Measurements from ENCODE around the gene PIK3C2A.

PIK3C2A gene

DNA sequence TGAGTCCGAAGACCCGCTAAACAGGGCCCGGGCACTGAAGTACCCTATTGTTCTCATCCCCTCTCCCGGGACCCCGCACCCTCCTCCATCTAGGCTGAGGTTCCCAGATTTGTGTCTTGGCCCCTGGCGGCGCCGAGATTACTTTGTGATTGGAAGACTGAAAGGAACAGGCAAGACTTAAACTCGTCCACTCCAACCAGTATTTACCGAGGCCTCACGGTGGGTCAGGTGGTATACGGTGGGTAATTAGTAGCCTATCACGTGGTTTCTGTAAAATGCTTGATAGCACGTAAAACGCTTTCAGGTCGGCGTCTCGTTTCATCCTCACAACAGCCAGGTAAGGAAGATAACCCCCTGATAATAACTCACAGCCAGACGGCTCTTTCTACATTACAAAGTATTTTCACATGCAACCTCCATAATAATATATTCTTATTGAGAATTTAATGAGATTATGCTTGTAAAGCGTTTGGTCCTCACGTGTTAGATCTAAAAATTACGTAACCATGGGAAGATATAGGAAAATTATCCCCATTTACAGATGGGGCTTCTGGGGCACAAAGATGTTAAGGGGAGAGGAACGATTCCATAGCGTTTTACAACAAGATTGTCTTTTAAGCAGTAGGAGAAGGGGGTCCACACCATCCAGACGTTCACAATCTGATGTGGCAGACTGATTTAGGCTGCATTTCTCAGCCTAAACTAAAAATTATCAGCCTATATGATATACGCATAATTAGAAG is 642 bp upstream of the PIK3C2A start:
- peak; percentile 81 to 84 for DNase-seq

GRCh38 chr11:17206463-17206862 is 1.3 kb downstream of the PIK3C2A start:
- no peak for DNase-seq

GRCh38 chr11:17197431-17197898 is 10.3 kb downstream of the PIK3C2A start:
- no peak for DNase-seq

DNA sequence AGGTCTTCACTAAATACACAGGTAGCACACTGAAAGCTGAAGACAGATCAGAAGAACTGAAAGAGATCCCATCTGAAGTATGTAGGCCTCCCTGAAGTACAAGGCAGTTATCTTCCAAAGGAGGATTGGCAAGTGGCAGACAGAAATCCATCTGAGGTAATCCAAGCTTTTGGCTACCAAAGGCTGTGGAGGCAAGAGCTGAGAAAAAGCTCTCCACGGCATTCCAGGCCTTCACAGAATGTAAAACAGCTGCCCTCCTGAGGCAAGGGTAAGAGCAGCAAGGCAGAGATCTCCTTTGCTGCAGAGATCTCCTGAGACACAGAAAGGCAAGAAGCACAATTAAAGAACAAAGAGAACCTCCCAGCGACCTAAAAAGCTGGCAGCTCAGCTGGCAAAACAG is 19.1 kb downstream of the PIK3C2A start:
- no peak for DNase-seq

DNA sequence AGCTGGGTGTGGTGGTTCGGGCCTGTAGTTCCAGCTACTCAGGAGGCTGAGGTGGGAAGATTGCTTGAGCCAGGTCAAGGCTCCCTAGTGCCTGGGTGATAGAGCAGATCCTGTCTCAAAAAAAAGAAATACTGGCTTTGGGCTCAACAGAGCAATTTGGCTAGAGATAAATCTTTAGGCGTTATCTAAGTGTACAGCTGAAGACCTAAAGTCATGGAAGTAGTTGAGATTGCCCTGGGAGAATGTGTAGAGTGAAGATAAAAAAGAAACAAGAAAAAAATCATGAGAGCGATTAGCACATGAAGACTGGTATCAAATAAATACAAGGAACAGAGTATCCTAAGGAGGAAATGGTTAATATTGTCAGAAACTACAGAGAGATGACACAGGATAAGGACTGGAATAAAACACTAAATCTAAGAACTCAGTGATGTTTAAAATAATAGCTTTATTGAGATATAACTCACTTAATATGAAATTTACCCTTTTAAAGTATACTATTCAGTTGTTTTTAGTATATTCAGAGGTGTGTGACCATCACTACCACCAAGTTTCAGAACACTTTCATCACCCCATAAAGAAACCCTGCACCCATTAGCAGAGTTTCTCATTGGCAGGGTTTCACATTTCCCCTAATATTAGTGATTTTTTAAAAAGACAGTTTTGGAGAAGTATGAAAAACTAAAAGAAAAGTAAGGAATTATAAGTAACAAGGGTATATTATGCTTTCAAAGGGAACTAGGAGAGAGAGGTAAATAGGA is 20.7 kb downstream of the PIK3C2A start:
- no peak for DNase-seq

DNA sequence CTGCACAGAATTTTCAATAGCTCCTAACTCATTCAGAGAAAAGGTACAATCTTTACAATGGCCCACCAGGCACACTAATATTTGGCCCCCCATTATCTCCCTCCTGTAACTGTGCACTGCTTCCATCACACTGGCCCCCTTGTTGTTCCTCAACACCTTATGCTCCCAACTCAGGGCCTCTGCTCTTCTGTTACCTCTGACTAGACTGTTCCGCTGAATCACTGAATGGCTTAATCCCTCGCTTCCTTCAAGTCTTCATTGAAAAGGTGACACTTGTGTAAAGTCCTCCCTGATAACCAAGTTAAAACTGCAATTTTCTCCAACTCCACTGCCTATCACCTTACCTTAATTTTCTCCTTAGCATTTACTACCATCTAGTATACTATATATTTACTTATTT is 21.8 kb downstream of the PIK3C2A start:
- DNase-seq = no peak

- DNase-seq = no peak
Measured at GRCh38 chr11:17184882-17185587, 22.8 kb downstream of the PIK3C2A start.

DNA sequence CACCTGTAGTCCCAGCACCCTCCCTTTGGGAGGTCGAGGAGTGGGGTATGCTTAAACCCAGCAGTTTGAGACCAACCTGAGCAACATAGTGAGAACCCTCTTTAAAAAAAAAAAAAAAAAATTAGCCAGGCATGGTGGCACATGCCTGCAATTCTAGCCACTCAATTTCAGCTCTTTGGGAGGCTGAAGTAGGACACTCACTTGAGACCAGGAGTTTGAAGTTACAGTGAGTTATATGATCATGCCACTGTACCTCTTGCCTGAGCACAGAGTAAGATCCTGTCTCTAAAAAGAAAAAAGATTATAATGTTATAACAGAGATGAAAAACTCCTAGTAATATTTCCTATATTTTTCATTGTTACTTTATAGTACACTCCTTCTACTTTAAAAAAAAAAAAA is 23.9 kb downstream of the PIK3C2A start:
- DNase-seq = no peak

GRCh38 chr11:17179970-17180369 is 27.8 kb downstream of the PIK3C2A start:
- no peak for DNase-seq

DNA sequence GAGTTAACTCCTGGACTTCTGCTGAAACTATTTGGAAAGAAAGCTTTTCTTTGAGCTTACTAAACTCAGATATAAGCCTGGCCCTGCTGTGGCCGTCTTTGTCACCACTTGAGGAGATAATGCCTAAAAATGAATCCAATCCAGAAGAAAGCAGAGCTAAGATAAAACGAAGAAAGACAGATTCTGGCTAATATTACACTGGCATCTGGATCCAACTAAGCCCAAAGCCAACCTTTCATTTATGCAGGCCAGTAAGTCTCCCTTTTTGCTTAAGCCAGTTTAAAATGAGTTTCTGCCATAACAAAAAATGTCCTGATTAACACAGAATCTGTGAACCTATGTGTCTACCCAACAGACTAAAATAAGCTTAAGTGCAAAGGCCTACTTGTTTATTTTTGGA is 34.5 kb downstream of the PIK3C2A start:
- no peak for DNase-seq

DNA sequence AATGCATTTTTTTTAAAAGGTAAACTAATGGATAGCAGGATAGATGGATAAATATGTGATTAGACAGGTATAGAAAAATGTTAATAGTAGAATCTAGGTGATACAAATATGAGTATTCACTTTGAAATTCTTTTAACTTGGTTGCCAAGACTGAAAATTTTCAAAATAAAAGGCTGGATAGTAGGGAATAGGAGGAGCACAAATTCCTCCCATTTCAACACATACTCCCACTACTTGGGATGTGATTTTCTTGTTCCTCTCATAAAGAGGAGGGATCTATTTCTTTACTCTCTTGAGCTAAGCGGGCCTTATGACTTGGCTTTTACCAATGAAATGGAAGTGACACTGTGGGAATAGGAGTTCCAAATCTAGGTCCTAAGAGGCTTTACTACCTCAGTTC is 35.9 kb downstream of the PIK3C2A start:
- no peak for DNase-seq

- no peak for DNase-seq
Measured at GRCh38 chr11:17171343-17171742, 36.4 kb downstream of the PIK3C2A start.

DNA sequence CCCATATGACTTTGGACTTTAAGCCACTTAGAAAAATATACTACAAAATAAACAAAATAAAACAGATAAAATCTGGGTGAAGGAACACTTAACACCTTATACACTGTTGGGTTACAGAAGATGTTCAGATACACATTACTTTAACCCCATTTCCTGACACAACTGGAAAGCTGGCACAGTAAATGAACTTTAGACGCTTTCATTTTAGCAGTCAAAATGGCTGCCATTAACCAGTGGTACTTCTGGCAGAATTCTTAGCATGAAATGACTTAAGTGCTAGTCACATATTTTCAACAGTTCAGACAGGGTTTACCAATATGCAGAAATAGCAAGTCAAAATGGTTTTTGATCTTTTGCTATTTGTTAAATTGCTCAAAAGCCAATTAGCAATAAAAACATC is 37.9 kb downstream of the PIK3C2A start:
- no peak for DNase-seq

DNA sequence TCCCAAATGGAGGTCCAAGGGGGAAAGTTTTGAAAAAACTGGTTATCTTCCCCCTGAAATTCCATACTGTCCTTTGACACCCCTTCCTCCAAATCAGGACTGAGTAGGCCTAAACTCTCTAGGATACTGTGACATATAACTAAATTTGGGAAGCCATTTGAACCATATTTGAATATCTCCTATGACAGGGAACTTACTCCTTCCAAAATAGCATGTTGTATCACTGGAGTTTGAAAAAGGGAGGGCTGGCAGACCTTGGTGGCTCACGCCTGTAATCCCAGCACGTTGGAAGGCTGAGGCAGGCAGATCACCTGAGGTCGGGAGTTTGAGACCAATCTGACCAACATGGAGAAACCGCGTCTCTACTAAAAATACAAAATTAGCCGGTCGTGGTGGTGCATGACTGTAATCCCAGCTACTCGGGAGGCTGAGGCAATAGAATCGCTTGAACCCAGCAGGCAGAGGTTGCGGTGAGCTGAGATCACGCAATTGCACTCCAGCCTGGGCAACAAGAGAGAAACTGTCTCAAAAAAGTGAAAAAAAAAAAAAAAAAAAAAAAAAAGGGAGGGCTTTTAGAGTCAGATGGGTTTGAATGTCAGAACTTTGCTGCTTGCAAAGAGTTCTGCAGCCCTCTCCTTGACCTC is 42.4 kb downstream of the PIK3C2A start:
- no peak for DNase-seq

DNA sequence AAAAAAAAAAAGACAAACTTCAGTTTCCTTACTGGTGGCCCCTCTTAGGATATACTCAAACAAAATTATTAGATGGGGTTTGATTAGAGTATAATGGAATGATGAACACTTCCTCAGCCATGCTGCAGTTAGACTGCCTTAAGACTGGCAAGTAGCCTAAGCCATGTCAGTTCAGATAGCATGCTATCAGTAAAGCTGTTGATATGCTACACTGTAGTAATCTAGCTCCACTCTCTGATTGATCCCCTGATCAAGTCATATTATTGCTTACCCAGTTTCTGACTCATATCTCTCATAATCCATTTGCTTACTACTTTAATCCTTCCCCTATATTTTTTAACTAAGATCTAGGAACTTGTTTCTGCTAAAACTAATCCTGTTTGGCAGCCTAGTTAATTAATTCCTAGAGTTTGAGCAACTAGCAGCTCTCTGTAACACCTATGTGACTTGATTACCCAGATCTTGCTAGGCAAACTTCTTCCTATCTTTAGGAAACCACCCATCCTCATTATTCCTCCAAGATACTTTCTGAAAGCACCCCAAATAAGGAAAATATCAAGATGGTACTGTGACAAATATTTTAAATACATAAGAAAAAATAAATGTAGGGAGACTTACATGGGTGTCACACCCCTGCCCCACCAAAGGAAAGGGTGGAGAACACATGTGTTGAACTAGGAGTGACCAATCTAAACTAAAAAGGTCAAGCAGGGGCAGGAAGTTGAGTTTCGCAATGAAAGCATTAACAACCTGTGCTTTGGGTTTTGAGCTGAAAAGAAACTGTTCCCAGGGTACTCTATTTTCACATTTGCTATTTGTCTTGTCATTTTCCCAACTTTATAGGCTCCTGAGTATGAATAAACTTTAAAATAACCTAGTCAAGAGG is 43.2 kb downstream of the PIK3C2A start:
- DNase-seq = no peak

DNA sequence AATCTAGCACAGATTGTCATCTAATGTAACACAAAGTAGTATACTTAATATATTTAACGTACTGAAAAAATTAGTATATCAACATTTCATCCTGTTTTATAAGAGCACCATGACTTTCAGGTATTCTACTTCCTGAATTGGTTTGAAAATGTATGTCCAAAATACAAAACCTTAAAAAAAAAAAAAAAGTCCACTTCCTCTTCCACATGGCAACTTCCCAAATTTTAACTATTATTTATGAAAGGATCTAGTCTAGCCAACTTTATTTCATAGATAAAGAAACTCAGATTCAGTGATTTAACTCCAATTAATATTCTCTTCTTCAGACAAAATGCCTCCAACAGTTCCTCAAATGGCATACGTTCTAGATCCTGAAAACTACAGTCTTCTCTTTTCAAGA is 44.0 kb downstream of the PIK3C2A start:
- no peak for DNase-seq

GRCh38 chr11:17163291-17163690 is 44.5 kb downstream of the PIK3C2A start:
- no peak for DNase-seq

DNA sequence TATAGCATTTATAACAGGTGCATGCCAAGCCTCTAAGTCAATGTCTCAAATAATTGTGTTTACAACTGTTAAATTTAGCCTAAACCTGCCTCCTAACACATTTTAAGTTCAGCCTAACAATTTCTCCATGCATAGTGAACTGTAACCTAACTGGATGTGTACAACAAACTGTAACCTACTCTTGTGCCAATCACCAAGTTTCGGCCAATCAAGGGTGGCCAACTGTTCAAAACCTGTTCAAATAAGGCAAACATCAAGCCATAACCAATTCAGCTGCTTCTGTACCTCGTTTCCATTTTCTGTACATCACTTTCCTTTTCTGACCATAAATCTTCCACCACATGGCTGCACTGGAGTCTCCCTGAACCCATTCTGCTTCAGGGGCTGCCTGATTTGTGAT is 45.4 kb downstream of the PIK3C2A start:
- no peak for DNase-seq

GRCh38 chr11:17161515-17161914 is 46.3 kb downstream of the PIK3C2A start:
- no peak for DNase-seq

DNA sequence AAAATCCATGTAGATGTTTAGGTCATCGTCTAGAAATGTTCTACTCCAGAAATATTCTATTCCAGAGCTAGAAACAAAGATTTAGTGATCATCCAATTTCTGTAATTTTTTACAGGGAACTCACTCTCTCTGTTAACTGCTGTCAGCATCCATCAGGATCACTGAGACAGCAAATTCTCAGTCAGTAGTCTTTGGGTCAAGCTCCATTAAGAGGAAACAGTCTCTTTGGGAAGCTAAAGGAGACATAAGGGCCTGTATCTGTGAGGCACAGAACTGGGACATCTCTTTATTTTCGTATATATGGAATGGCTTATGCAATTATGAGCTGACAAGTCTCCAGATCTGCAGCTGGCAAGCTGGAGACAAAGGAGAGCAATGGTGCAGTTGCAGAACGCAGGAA is 48.3 kb downstream of the PIK3C2A start:
- DNase-seq = no peak

All from NCI-H524 (cell line).